Lower leg skin (tissue), 3 donors: ENCODE data around the gene CBFA2T3.
"Not testable (repeated sequence)": the region's sequence is repeated elsewhere in the genome, so short reads cannot be mapped to it uniquely, and the experiment has no call there.

Experiments used
- CTCF ChIP-seq, 3 donors: fragments of 450-650 bp; IDR thresholded peaks; one replicate each; pipeline ENCODE4 v1.5.1; 2016; ENCODE audit warnings: antibody characterized with exemption in 3 of 3, mild to moderate bottlenecking in 3 of 3, moderate library complexity in 2 of 3
- POLR2A ChIP-seq, 2 donors: fragments of 450-650 bp; IDR thresholded peaks; one replicate each; pipeline ENCODE4 v1.6.1; 2016 to 2017; ENCODE audit warnings: antibody characterized with exemption in 2 of 2, mild to moderate bottlenecking in 1 of 2, moderate library complexity in 1 of 2

GRCh38 chr16:89002081-89002480 lies 25.1 kb upstream of the CBFA2T3 start:
- not testable (repeated sequence) for TF ChIP-seq CTCF, POLR2A (IDR thresholded peaks at IDR 0.05)
